Measurements from ENCODE around the gene NUP93. TPM values are rescaled to one million over a fixed set of nuclear protein-coding genes. Genes with fewer than 3 reads are reported as not detected.

Gene NUP93
- 93.5 to 107 TPM (median 99.5 TPM) in 5 replicates for total RNA-seq (2022; extraction: Qiagen RNA extraction)

DNA sequence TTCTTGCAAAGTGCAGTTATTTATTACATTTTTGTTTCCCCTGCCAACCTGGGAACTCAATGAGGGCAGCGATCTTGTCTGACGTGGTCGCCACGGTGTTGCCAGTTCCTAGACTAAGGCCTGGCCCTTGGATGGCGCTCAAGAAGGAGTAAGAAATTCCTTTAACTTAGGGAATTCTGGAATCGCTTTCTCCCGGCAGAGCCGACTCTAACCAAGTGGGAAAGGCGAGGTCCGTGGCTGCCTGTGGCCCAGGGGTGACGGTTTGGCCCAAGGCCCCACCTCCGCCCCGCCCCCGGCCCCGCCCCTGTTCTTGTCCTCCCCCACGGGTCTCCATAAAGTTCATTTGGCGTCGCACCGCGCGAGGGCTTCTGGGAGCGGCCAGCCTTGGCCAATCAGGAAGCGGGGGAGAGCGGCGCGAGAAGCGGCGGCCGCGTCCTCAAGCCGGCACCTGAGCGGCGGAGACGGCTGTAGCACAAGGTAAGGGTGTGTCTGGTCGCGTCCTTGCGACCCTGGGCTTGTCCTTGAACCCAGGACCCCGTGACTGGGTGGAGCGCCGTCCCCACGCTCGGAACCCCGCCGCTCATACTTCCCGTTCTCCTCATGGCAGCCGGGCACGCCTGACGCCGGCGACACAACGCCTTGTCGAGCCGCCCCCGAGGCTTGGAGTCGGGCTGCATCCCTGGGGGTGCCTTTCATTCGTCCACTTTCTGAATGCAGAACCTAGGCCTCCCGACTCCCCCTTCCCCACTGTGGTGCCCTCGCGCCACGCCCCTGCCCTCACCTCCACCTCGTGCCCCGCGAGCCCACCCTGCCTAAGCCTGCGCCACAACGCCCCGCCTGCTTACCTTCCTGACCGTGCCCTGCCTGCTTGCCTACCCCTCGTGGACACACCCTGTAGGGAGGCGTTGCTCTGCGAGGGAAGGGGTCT lies at the start of gene NUP93:
TSS of gene NUP93 (plus strand) at position 395 of the 928 bp plus-strand sequence. CDS start 18,119 bp downstream, outside the sequence.

GRCh38 chr16:56681939-56682702 lies 47.8 kb upstream of the NUP93 start, which contains the start of gene MT1X:
Gene MT1X (plus strand): TSS chr16:56682470. CDS start chr16:56682541, 71 bp downstream.

GRCh38 chr16:56864960-56865359 lies 135.0 kb downstream of the NUP93 start, which contains the start of gene SLC12A3:
Gene SLC12A3 (plus strand): TSS chr16:56865207. CDS start chr16:56865236, 29 bp downstream.

Other genes starting within 250 kb of the NUP93 start
- 19.6 to 30.5 TPM (median 22.5 TPM) in 5 replicates for gene BBS2, start 210.1 kb upstream of the NUP93 start, total RNA-seq (2022; extraction: Qiagen RNA extraction)
- not detected in 5 replicates for gene MT4, start 165.1 kb upstream of the NUP93 start, total RNA-seq (2022; extraction: Qiagen RNA extraction)
- 0.58 to 0.88 TPM (median 0.67 TPM) in 5 replicates for gene MT3, start 140.6 kb upstream of the NUP93 start, total RNA-seq (2022; extraction: Qiagen RNA extraction)
- gene MT2A, start 121.5 kb upstream of the NUP93 start, total RNA-seq (2022; extraction: Qiagen RNA extraction): 1,747 to 3,145 TPM (median 2,510 TPM) in 5 replicates
- gene MT1E, start 104.3 kb upstream of the NUP93 start, total RNA-seq (2022; extraction: Qiagen RNA extraction): 0.13 to 0.17 TPM in 2 of 5 replicates, not detected in the others
- gene MT1M, start 97.5 kb upstream of the NUP93 start, total RNA-seq (2022; extraction: Qiagen RNA extraction): 0.32 TPM in 1 of 5 replicates, not detected in the others
- 22.0 to 34.8 TPM (median 26.9 TPM) in 5 replicates for gene MT1A, start 91.5 kb upstream of the NUP93 start, total RNA-seq (2022; extraction: Qiagen RNA extraction)
- gene MT1B, start 78.2 kb upstream of the NUP93 start, total RNA-seq (2022; extraction: Qiagen RNA extraction): 0.53 to 0.73 TPM (median 0.66 TPM) in 3 of 5 replicates, not detected in the others
- 17.7 to 28.2 TPM (median 18.4 TPM) in 5 replicates for gene MT1F, start 72.2 kb upstream of the NUP93 start, total RNA-seq (2022; extraction: Qiagen RNA extraction)
- gene MT1G, start 62.1 kb upstream of the NUP93 start, total RNA-seq (2022; extraction: Qiagen RNA extraction): not detected in 5 replicates
- gene MT1H, start 60.3 kb upstream of the NUP93 start, total RNA-seq (2022; extraction: Qiagen RNA extraction): not detected in 5 replicates
- gene MT1X, start 47.7 kb upstream of the NUP93 start, total RNA-seq (2022; extraction: Qiagen RNA extraction): 557 to 892 TPM (median 709 TPM) in 5 replicates
- gene SLC12A3, start 135.1 kb downstream of the NUP93 start, total RNA-seq (2022; extraction: Qiagen RNA extraction): 0.10 TPM in 1 of 5 replicates, not detected in the others
- gene HERPUD1, start 202.0 kb downstream of the NUP93 start, total RNA-seq (2022; extraction: Qiagen RNA extraction): 92.3 to 106 TPM (median 101 TPM) in 5 replicates
- not detected in 5 replicates for gene CETP, start 231.8 kb downstream of the NUP93 start, total RNA-seq (2022; extraction: Qiagen RNA extraction)